ENCODE data around the gene PPP1R37. TPM values are rescaled to one million over a fixed set of nuclear protein-coding genes. Genes with fewer than 3 reads are reported as not detected.

PPP1R37 gene
- total and polyA plus RNA-seq, 2 of the 13 experiments (the other 11 are each of a cell fraction or from before 2014, with no cell fraction given): 9.0 to 14.3 TPM

GRCh38 chr19:45154064-45154827 lies 61.3 kb downstream of the PPP1R37 start (continued):
- TF ChIP-seq, protein P1, sequence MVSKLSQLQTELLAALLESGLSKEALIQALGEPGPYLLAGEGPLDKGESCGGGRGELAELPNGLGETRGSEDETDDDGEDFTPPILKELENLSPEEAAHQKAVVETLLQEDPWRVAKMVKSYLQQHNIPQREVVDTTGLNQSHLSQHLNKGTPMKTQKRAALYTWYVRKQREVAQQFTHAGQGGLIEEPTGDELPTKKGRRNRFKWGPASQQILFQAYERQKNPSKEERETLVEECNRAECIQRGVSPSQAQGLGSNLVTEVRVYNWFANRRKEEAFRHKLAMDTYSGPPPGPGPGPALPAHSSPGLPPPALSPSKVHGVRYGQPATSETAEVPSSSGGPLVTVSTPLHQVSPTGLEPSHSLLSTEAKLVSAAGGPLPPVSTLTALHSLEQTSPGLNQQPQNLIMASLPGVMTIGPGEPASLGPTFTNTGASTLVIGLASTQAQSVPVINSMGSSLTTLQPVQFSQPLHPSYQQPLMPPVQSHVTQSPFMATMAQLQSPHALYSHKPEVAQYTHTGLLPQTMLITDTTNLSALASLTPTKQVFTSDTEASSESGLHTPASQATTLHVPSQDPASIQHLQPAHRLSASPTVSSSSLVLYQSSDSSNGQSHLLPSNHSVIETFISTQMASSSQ (IDR thresholded peaks at IDR 0.05; ENCODE audit: low read depth): no peak
- TF ChIP-seq, protein P1 (CRISPR knock-in tag; IDR thresholded peaks at IDR 0.05; ENCODE audit: borderline replicate concordance): peak; percentile 47; the same call in 1 of the 2 replicates
- TF ChIP-seq RXRB (CRISPR knock-in tag; IDR thresholded peaks at IDR 0.05; ENCODE audit: borderline replicate concordance) (peak; percentile 81; the same call in 1 of the 2 replicates), POLR2G (IDR thresholded peaks at IDR 0.05; ENCODE audit: low read depth, low read length) (peak; percentile 72), IRF9 (CRISPR knock-in tag; IDR thresholded peaks at IDR 0.05; ENCODE audit: borderline replicate concordance) (0 out of 2 replicates have a peak, but pooled peaks have one; percentile 36), PCBP2 (optimal IDR thresholded peaks at IDR 0.05; ENCODE audit: low read depth, low read length, poor library complexity, severe bottlenecking) (no peak), MAFG (CRISPR knock-in tag; IDR thresholded peaks at IDR 0.05) (no peak), NFRKB (IDR thresholded peaks at IDR 0.05) (no peak), ZBTB21 (CRISPR knock-in tag; IDR thresholded peaks at IDR 0.05) (peak; percentile 71; the same call in 1 of the 2 replicates), PHB2 (IDR thresholded peaks at IDR 0.05; ENCODE audit: partially characterized antibody) (no peak), ZNF446 (CRISPR knock-in tag; IDR thresholded peaks at IDR 0.05) (no peak), CREB1 (IDR thresholded peaks at IDR 0.05) (peak; percentile 87), CREB1 (CRISPR knock-in tag; IDR thresholded peaks at IDR 0.05) (peak; percentile 94), THRA (CRISPR knock-in tag; IDR thresholded peaks at IDR 0.05; ENCODE audit: borderline replicate concordance) (peak; percentile 46; the same call in 1 of the 2 replicates), CCAR2 (optimal IDR thresholded peaks at IDR 0.05; ENCODE audit: low read depth, low read length) (no peak), ZFP36L2 (CRISPR knock-in tag; IDR thresholded peaks at IDR 0.05) (no peak), RAD51 (IDR thresholded peaks at IDR 0.05; ENCODE audit: borderline replicate concordance) (no peak), ZNF503 (CRISPR knock-in tag; IDR thresholded peaks at IDR 0.05) (peak; percentile 68; the same call in 1 of the 2 replicates), MYC (CRISPR knock-in tag; IDR thresholded peaks at IDR 0.05; ENCODE audit: borderline replicate concordance) (peak; percentile 67; the same call in 1 of the 2 replicates), ZNF563 (CRISPR knock-in tag; IDR thresholded peaks at IDR 0.05) (peak; percentile 14; the same call in 1 of the 2 replicates)
- TF ChIP-seq, protein P2, sequence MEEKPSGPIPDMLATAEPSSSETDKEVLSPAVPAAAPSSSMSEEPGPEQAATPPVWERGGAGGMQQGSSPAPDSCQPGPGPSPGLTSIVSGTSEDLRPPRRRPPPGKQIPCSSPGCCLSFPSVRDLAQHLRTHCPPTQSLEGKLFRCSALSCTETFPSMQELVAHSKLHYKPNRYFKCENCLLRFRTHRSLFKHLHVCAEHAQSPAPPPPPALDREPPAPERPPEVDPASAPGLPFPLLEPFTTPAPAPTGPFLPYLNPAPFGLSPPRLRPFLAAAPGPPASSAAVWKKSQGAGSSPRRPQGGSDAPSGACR (CRISPR knock-in tag; IDR thresholded peaks at IDR 0.05): no peak

All from HepG2 (cell line).